Ovary (tissue), 9 donors: Measurements from ENCODE around the gene ROBO1. TPM values are rescaled to one million over a fixed set of nuclear protein-coding genes. Genes with fewer than 3 reads are reported as not detected.

Experiments used
- DNase-seq, 5 donors: peaks; one replicate each; pipeline ENCODE4 v3.0.0-alpha.2; 2019 to 2020
- H3K27ac ChIP-seq, 2 donors: fragments of 200-600 bp; one replicate each; pipeline versions ENCODE4 v1.5.1 to v1.8.0; 2019 to 2022
- H3K27me3 ChIP-seq: fragments of 200-600 bp; one replicate; pipeline ENCODE4 v1.8.0; 2022
- H3K36me3 ChIP-seq: fragments of 200-600 bp; sonication (generic); one replicate; pipeline ENCODE4 v1.5.1; 2019
- H3K4me1 ChIP-seq: one replicate; pipeline ENCODE4 v1.8.1; 2013; ENCODE audit warnings: mild to moderate bottlenecking, moderate library complexity; ENCODE audit not compliant: insufficient read depth
- H3K4me3 ChIP-seq: fragments of 200-600 bp; sonication (generic); one replicate; pipeline ENCODE4 v1.5.1; 2017
- H3K9me3 ChIP-seq, 2 donors: fragments of 200-600 bp in 1 of 2; sonication (generic) in 1 of 2; one replicate each; pipeline versions ENCODE4 v1.5.1 to v1.8.1; 2013 to 2019; ENCODE audit warnings: mild to moderate bottlenecking in 1 of 2, moderate library complexity in 1 of 2
- CTCF ChIP-seq, 3 donors: fragments of 450-650 bp in 2 of 3; fragments of 200-600 bp in 1 of 3; IDR thresholded peaks; one replicate each; pipeline versions ENCODE4 v1.5.1 to v1.8.0; 2016 to 2022; ENCODE audit warnings: antibody characterized with exemption in 3 of 3, mild to moderate bottlenecking in 1 of 3
- EP300 ChIP-seq: sonication (generic); formaldehyde crosslinking; IDR thresholded peaks from one replicate; pipeline ENCODE4 v1.6.1; 2017; ENCODE audit warnings: antibody characterized with exemption
- POLR2A ChIP-seq: fragments of 450-650 bp; IDR thresholded peaks from one replicate; pipeline ENCODE4 v1.6.1; 2017; ENCODE audit warnings: antibody characterized with exemption, mild to moderate bottlenecking, moderate library complexity
- WGBS, 3 donors: extraction: QIAGEN DNeasy Blood & Tissue Kit in 1 of 3; methylation state at CpG; one replicate each; pipeline versions ENCODE4 v1.1.5 to v1.1.7; 2013 to 2017; 5-methylcytosine and 5-hydroxymethylcytosine counted together
- intact Hi-C, 4 donors: fragments of 100-400 bp; cut with DNase I; formaldehyde crosslinking; loops; one replicate each; pipeline versions ENCODE4 v1.11.0 to v1.15.1; 2022 to 2023
- polyA plus RNA-seq, 2 donors: library from polyadenylated mRNA; stranded (reverse); fragments of 200-250 nt in 1 of 2; fragments of 350-450 nt in 1 of 2; fragmentation: Illumina TruSeq in 1 of 2; extraction: RNeasy Lipid Tissue Mini Kit (QIAGEN cat#74804) in 1 of 2; gene quantifications; one replicate each; pipeline ENCODE4 v1.2.3, GENCODE V29; 2013 to 2014
- total RNA-seq, 7 donors: library from RNA; depleted of rRNA in 2 of 7; stranded (reverse); fragments of >200 nt in 2 of 7; fragmentation: NEBNext Ultra II Directional in 3 of 7; extraction: Animal tissue kit (Norgen Biotek cat#: 25700) in 3 of 7; gene quantifications; one replicate each; pipeline versions ENCODE4 v1.1.0 to v1.2.4, GENCODE V29; 2016 to 2023
- donor health status: DM: no; HTN: no; CAD: no; lungs with moderate emphysema.
- donor health status: DM: no; HTN: no; CAD: no.
- donor health status: Bipolar disorder and iron deficiency.
- donor health status: DM: yes; HTN: yes; CAD: no.
- donor health status: DM: no; HTN: no; CAD: no.
- donor health status: DM: yes; HTN: yes; CAD: no.

Gene ROBO1
- total and polyA plus RNA-seq, 9 donors = 17.2 to 49.5 (median 29.0) TPM

GRCh38 chr3:79364784-79365183, 403.0 kb downstream of the ROBO1 start:
- no peaks in the 10 kb centered on the region for H3K27me3 ChIP-seq
- intact Hi-C loops = no loop called here
- WGBS, 3 donors = 90 to 92% (median 91%) methylated on average over 5 of the region's 5 CpGs
- H3K27ac ChIP-seq = no peak overlapping the region
- no peaks in the 10 kb centered on the region for H3K4me1 ChIP-seq
- DNase-seq = no peak
- TF ChIP-seq POLR2A (no peak), CTCF (IDR thresholded peaks at IDR 0.05) (no peak), EP300 (no peak)
- no peaks in the 10 kb centered on the region for H3K9me3 ChIP-seq
- no peaks in the 10 kb centered on the region for H3K36me3 ChIP-seq
- H3K4me3 ChIP-seq = no peak overlapping the region

GRCh38 chr3:79362571-79363270, 405.1 kb downstream of the ROBO1 start:
- WGBS, 3 donors = 5 to 11% (median 7%) methylated on average over 3 of the region's 3 CpGs
- intact Hi-C loops = no loop called here
- TF ChIP-seq POLR2A (no peak), EP300 (no peak), CTCF (IDR thresholded peaks at IDR 0.05) (no peak)
- Histone ChIP-seq H3K27me3 (no peaks in the 10 kb centered on the region), H3K27ac (no peak overlapping the region), H3K4me1 (no peaks in the 10 kb centered on the region), H3K4me3 (no peak overlapping the region), H3K9me3 (no peaks in the 10 kb centered on the region), H3K36me3 (no peaks in the 10 kb centered on the region)
- DNase-seq = no peak

- Histone ChIP-seq H3K4me1 (no peaks in the 10 kb centered on the region), H3K36me3 (no peaks in the 10 kb centered on the region), H3K9me3 (no peaks in the 10 kb centered on the region), H3K4me3 (no peak overlapping the region), H3K27ac (no peak overlapping the region), H3K27me3 (no peaks in the 10 kb centered on the region)
- no peak for TF ChIP-seq EP300
- TF ChIP-seq CTCF (IDR thresholded peaks at IDR 0.05) = peak in 2 of 3 donors; percentile 7 to 17
- TF ChIP-seq POLR2A = no peak
- 11 to 16% (median 12%) methylated on average over 7 of the region's 7 CpGs for WGBS, 3 donors
- intact Hi-C loops = no loop called here
- no peak for DNase-seq
Observed at GRCh38 chr3:79361748-79362378, 405.9 kb downstream of the ROBO1 start.

- no peaks in the 10 kb centered on the region for H3K9me3 ChIP-seq
- H3K4me1 ChIP-seq = no peaks in the 10 kb centered on the region
- H3K4me3 ChIP-seq = no peak overlapping the region
- H3K36me3 ChIP-seq = no peaks in the 10 kb centered on the region
- WGBS, 3 donors = 83 to 89% (median 87%) methylated on average over 4 of the region's 4 CpGs
- H3K27me3 ChIP-seq = no peaks in the 10 kb centered on the region
- TF ChIP-seq EP300 (no peak), CTCF (IDR thresholded peaks at IDR 0.05) (no peak), POLR2A (no peak)
- no peak overlapping the region for H3K27ac ChIP-seq
- intact Hi-C loops = loop anchor here in 1 of 4 donors (5.0 kb wide), 1 partner anchor 1436 kb away; no protein-coding TSS in a partner anchor
- no peak for DNase-seq
Observed at GRCh38 chr3:79358327-79358726, 409.5 kb downstream of the ROBO1 start.
